ENCODE data around the gene CTSW.

GRCh38 chr11:65858681-65859087 is 21.0 kb upstream of the CTSW start:
- TF ChIP-seq EP300 (IDR thresholded peaks at IDR 0.05) (no peak), CTCF (IDR thresholded peaks at IDR 0.05) (no peak), POLR2AphosphoS5 (IDR thresholded peaks at IDR 0.05) (no peak), POLR2A (IDR thresholded peaks at IDR 0.05) (no peak)
